ENCODE data around the gene SRPK1. TPM values are rescaled to one million over a fixed set of nuclear protein-coding genes. Genes with fewer than 3 reads are reported as not detected.

SRPK1 gene
- total RNA-seq, 4 donors from 2014 or later: 14.3 to 76.3 (median 29.4) TPM

DNA sequence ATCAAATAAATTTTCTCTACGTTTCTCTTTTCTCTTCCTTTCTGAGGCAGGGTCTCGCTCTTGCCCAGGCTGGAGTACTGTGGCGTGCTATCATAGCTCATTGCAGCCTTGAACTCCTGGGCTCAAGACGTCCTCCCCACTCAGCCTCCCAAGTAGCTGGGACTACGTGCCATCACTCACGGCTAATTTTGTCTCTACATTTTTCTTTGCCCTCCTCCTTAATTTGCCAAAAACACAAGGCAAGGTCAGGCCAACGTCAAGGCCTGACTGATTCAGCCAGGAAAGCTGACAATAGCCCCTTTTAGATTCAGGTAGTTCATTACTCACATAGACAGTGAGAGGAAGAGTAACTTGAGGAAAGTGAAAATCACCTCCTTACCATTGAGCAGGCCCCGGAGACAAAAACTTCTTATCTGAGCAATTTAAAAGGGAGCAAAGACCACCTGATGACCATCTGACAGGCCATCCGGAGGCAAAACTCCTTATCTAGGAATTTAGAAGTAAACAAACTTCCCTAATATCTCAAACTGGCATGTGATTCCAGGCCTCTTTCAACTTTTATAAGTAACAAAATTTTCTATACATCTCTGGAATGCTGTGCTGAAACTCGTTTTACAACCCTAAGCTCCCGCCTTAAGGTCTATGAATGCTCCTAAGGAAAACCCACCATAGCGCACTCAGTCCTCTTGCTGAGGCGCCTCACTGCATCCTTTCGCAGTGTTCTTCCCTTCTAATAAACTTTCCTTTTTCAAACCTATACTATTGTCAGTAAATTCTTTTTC lies 42.1 kb upstream of the SRPK1 start:
- TF ChIP-seq, protein P1, sequence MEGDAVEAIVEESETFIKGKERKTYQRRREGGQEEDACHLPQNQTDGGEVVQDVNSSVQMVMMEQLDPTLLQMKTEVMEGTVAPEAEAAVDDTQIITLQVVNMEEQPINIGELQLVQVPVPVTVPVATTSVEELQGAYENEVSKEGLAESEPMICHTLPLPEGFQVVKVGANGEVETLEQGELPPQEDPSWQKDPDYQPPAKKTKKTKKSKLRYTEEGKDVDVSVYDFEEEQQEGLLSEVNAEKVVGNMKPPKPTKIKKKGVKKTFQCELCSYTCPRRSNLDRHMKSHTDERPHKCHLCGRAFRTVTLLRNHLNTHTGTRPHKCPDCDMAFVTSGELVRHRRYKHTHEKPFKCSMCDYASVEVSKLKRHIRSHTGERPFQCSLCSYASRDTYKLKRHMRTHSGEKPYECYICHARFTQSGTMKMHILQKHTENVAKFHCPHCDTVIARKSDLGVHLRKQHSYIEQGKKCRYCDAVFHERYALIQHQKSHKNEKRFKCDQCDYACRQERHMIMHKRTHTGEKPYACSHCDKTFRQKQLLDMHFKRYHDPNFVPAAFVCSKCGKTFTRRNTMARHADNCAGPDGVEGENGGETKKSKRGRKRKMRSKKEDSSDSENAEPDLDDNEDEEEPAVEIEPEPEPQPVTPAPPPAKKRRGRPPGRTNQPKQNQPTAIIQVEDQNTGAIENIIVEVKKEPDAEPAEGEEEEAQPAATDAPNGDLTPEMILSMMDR (IDR thresholded peaks at IDR 0.05): no peak
- TF ChIP-seq POLR2A (IDR thresholded peaks at IDR 0.05): no peak
- Histone ChIP-seq H3K4me1 (no peaks in the 10 kb centered on the region), H3K36me3 (no peaks in the 10 kb centered on the region), H3K4me3 (no peak overlapping the region), H3K27ac (no peak overlapping the region), H3K9me3 (no peaks in the 10 kb centered on the region), H3K27me3 (no peaks in the 10 kb centered on the region)
- DNase-seq: no peak
- intact Hi-C loops (cut with DNase I; ENCODE audit: low total_unique reads): no loop called here

DNA sequence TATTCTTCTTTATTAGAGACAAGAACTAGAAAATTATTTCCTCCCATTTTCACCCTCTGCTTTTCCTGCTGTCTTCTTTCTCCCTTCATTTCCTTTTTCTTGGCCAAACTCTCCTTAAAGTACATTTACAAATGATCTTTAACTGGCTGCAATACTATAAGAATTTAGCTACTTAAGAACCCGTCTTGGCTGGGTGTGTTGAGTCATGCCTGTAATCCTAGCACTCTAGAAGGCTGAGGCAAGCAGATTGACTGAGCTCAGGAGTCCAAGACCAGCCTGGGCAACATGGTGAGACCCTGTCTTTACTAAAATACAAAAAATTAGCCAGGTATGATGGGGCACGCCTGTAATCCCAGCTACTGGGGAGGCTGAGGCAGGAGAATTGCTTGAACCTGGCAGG lies 39.3 kb upstream of the SRPK1 start:
- Histone ChIP-seq H3K4me3 (no peak overlapping the region), H3K4me1 (no peaks in the 10 kb centered on the region), H3K27ac (no peak overlapping the region), H3K27me3 (no peaks in the 10 kb centered on the region), H3K9me3 (no peaks in the 10 kb centered on the region), H3K36me3 (no peaks in the 10 kb centered on the region)
- TF ChIP-seq, protein P1 (IDR thresholded peaks at IDR 0.05): no peak
- no peak for TF ChIP-seq POLR2A (IDR thresholded peaks at IDR 0.05)
- intact Hi-C loops (cut with DNase I; ENCODE audit: low total_unique reads): no loop called here
- DNase-seq: no peak

DNA sequence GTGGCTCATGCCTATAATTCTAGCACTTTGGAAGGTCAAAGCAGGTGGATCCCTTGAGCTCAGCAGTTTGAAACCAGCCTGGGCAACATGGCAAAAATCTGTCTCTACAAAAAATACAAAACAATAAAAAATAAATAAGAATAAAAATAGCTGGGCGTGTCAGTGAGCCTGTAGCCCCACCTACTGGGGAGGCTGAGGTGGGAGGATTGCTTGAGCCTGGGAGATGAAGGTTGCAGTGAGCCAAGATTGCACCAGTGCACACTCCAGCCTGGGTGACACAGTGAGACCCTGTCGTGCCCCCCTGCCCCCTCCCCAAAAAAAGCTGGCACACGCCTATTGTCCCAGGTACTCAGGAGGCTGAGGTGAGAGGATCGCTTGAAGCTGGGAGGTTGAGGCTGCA lies 35.1 kb upstream of the SRPK1 start:
- no peaks in the 10 kb centered on the region for H3K4me1 ChIP-seq
- no peak for DNase-seq
- H3K27ac ChIP-seq: no peak overlapping the region
- H3K9me3 ChIP-seq: no peaks in the 10 kb centered on the region
- no peaks in the 10 kb centered on the region for H3K36me3 ChIP-seq
- no peak overlapping the region for H3K4me3 ChIP-seq
- H3K27me3 ChIP-seq: no peaks in the 10 kb centered on the region
- intact Hi-C loops (cut with DNase I; ENCODE audit: low total_unique reads): no loop called here
- no peak for TF ChIP-seq POLR2A (IDR thresholded peaks at IDR 0.05)
- TF ChIP-seq, protein P1 (IDR thresholded peaks at IDR 0.05): no peak

DNA sequence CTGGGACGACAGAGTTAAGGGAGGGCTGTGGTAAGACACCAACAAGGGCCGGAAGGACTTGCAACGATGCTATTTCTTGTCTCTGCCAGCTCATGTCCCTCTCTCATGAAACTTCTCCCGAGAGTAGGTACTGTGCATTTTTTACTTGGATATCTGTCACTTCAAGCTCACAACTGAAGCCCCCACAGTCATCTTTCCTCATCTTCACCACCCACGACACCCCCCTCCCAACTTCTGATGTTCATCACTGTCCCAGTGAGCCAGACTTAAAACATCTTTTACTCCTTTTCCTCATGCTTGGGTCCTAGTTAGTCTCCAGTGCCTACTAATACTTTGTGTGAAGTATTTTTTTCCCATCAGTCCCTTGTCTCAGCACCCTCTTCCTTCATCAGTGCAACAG lies 34.6 kb upstream of the SRPK1 start:
- Histone ChIP-seq H3K9me3 (no peaks in the 10 kb centered on the region), H3K36me3 (no peaks in the 10 kb centered on the region), H3K4me3 (no peak overlapping the region), H3K4me1 (no peaks in the 10 kb centered on the region), H3K27ac (no peak overlapping the region), H3K27me3 (no peaks in the 10 kb centered on the region)
- TF ChIP-seq POLR2A (IDR thresholded peaks at IDR 0.05): no peak
- TF ChIP-seq, protein P1 (IDR thresholded peaks at IDR 0.05): no peak
- intact Hi-C loops (cut with DNase I; ENCODE audit: low total_unique reads): no loop called here
- DNase-seq: no peak

DNA sequence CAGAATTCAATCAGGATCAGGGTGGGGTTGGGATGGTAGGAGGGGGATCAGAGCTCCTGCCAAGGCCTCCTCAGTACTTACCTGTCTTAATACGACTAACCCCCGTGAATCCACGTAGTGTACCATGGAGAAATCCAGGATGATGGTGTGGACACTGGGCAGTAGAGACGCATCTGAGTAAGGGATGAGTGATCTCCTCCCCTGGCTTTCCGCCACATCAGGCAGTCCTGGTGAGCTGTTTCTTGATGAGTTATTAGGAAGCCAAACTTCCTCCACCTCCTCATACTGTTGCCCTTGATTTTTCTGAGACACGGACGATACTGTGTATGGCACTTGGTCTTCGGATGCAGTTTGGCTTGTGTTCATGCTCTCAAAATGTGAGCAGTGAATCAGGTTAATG lies 34.2 kb upstream of the SRPK1 start:
- intact Hi-C loops (cut with DNase I; ENCODE audit: low total_unique reads): no loop called here
- Histone ChIP-seq H3K27me3 (no peaks in the 10 kb centered on the region), H3K4me3 (no peak overlapping the region), H3K4me1 (no peaks in the 10 kb centered on the region), H3K36me3 (no peaks in the 10 kb centered on the region), H3K27ac (no peak overlapping the region), H3K9me3 (no peaks in the 10 kb centered on the region)
- TF ChIP-seq, protein P1 (IDR thresholded peaks at IDR 0.05): no peak
- no peak for DNase-seq

Measured in uterus (tissue), 4 donors.